ENCODE data around the gene OCEL1. TPM values are rescaled to one million over a fixed set of nuclear protein-coding genes. Genes with fewer than 3 reads are reported as not detected.

OCEL1 gene
- total RNA-seq, 2 experiments from 2014 or later: 17.6 to 17.9 TPM

DNA sequence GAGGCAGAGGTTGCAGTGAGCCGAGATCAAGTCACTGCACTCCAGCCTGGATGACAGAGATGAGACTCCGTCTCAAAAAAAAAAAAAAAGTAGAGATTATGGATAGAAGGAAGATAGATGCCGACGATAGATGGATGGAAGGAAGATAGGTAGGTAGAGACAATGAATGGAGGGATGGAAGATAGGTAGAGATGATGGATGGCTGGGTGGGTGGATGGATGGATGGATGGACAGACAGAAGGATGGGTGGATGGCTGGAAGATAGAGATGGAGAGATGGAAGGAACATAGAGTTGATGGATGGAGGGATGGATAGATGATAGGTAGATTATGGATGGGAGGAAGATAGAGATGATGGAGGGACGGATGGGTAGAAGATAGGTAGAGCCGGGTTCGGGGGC lies 29.4 kb upstream of the OCEL1 start:
- Mint-ChIP-seq H3K27ac (no peak overlapping the region), H3K36me3 (peaks cover 35% of the 10 kb centered on the region)

DNA sequence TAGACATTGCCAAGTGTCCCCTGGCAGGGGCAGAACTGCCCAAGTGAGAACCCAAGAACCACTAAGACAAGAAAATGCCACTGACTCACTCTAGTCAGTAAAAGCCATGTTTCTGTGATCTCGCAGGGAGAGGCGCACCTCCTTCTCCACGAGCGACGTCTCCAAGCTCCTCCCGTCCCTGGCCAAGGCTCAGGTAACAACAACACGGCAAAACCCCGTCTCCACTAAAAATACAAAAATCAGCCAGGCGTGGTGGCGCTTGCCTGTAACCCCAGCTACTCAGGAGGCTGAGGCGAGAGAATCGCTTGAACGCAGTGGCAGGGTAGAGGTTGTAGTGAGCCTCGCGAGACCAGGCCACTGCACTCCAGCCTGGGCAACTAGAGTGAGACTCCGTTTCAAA lies 28.4 kb upstream of the OCEL1 start:
- no peak for DNase-seq
- POLR2A ChIA-PET: no interaction called here
- Mint-ChIP-seq H3K27ac (no peak overlapping the region), H3K4me3 (no peak overlapping the region), H3K27me3 (no peaks in the 10 kb centered on the region), H3K36me3 (peaks cover 46% of the 10 kb centered on the region), H3K9me3 (no peaks in the 10 kb centered on the region), H3K4me1 (ENCODE audit: low read depth) (no peaks in the 10 kb centered on the region)
- intact Hi-C loops (cut with micrococcal nuclease): no loop called here
- CTCF ChIA-PET: no interaction called here

More for the DNA sequence above, 29.4 kb upstream of the OCEL1 start:
- no peak for DNase-seq
- no peak overlapping the region for H3K4me3 Mint-ChIP-seq
- H3K27me3 Mint-ChIP-seq: no peaks in the 10 kb centered on the region
- H3K4me1 Mint-ChIP-seq (ENCODE audit: low read depth): no peaks in the 10 kb centered on the region
- no peaks in the 10 kb centered on the region for H3K9me3 Mint-ChIP-seq
- ChIA-PET CTCF (no interaction called here), POLR2A (no interaction called here)
- intact Hi-C loops (cut with micrococcal nuclease): no loop called here

DNA sequence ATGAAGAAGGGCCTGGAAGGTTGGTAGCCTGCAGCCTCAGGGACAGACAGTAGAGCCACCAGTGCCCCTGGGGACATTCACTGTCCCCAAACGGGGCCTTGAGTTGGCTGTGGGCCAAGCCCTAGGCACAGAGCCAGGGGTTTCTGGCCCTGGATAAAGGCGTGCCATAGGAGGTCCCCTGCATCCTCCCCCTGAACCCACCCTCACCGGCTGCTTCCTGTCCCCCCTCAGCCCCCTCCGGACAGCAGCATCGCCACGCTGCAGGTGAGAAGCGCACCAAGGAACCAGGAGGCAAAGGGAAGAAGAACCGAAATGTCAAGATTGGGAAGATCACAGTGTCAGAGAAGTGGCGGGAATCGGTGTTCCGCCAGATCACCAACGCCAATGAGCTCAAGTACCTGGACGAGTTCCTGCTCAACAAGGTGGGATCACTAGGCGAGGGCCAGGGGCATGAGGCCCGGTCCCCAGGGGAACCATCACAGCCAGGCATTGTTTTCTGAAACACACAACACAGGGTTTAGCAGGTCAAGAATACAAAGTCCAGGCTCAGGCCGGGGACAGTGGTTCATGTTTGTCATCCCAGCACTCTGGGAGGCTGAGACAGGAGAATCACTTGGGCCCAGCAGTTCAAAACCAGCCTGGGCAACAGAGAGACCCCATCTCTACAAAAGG lies 25.5 kb upstream of the OCEL1 start:
- H3K36me3 Mint-ChIP-seq: peaks cover 50% of the 10 kb centered on the region

DNA sequence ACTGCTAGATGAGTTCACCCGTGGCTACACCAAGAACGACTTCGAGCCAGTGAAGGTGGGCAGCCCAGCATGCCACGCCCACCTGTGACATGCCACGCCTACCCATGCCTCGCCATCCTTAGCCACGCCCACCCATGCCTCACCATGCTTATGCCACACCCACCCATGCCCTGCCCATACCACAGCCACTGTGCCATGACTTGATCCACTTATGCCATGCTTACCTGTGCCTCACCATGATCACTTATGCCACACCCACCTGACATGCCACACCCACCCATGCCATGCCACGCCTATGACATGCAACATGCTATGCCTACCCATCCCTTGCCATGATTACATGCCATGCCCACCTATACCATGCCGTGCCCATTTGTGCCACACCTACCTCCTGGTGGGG lies 23.8 kb upstream of the OCEL1 start:
- Mint-ChIP-seq H3K4me3 (no peak overlapping the region), H3K4me1 (ENCODE audit: low read depth) (no peaks in the 10 kb centered on the region), H3K27me3 (no peaks in the 10 kb centered on the region), H3K9me3 (no peaks in the 10 kb centered on the region), H3K36me3 (peaks cover 45% of the 10 kb centered on the region), H3K27ac (no peak overlapping the region)
- intact Hi-C loops (cut with micrococcal nuclease): no loop called here
- CTCF ChIA-PET: no interaction called here
- DNase-seq: peak; percentile 50
- POLR2A ChIA-PET: no interaction called here

More for the DNA sequence above, 25.5 kb upstream of the OCEL1 start:
- H3K9me3 Mint-ChIP-seq: no peaks in the 10 kb centered on the region
- no peaks in the 10 kb centered on the region for H3K27me3 Mint-ChIP-seq
- ChIA-PET POLR2A (no interaction called here), CTCF (no interaction called here)
- intact Hi-C loops (cut with micrococcal nuclease): no loop called here
- no peaks in the 10 kb centered on the region for H3K4me1 Mint-ChIP-seq (ENCODE audit: low read depth)
- no peak overlapping the region for H3K4me3 Mint-ChIP-seq
- no peak overlapping the region for H3K27ac Mint-ChIP-seq
- no peak for DNase-seq

DNA sequence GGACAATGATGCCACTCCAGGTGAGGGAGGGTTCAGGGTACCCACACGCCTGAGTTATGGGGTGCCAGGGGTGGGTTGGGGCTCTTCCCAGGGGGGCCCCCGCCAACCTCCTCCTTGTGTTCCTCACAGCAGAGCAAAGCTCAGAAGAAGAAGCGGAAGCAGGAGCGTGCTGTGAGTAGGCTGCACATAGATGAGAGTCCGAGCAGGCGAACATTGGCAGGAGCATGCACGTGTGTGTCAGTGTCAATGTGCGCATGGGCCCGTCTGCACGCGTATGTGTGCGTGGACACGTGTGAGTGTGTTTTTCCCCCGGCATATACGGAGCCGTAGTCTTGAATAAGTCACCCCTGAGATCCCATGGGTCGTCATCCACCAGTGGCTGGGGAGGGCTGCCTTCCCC lies 23.3 kb upstream of the OCEL1 start:
- Mint-ChIP-seq H3K4me1 (ENCODE audit: low read depth) (no peaks in the 10 kb centered on the region), H3K27ac (no peak overlapping the region), H3K36me3 (peaks cover 43% of the 10 kb centered on the region), H3K4me3 (no peak overlapping the region), H3K9me3 (no peaks in the 10 kb centered on the region), H3K27me3 (no peaks in the 10 kb centered on the region)
- ChIA-PET POLR2A (no interaction called here), CTCF (no interaction called here)
- no peak for DNase-seq
- intact Hi-C loops (cut with micrococcal nuclease): no loop called here

DNA sequence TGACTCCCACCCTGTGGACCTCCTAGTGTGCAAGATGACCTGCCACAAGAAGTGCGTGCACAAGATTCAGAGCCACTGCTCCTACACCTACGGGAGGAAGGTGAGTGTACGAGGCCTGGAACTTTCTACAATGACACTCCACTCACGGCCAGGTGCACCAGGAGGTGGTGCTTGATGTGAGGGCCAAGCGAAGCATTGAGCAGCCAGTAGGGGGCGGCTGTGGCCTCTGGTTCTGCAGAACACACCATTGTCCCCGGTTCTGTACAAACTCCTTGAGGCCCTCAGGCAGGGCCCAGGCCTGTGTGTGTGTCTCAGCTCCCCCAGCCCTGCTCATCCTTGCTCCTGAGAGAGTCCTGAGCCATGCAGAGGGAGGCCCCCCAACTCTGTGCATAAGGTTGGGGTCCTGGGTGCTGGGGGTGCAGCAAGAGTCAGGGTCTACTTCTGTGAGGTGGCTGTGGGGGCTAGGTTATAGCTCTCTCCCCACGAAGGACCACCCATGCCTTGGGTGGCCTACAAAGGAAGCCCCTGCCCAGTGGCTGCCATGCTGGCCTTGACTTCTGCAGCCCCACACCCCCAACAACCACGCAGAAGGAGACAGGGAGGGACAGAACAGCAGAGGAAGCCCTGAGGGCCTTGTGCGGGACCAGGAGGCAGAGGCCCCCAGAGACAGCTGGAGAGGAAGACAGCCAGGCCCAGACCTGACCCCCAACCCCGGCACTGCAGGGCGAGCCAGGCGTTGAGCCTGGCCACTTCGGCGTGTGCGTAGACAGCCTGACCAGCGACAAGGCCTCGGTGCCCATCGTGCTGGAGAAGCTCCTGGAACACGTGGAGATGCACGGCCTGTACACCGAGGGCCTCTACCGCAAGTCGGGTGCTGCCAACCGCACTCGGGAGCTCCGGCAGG lies 20.5 kb upstream of the OCEL1 start:
- CTCF ChIA-PET: interaction anchor here (0.9 to 1.8 kb wide), 7 partner anchors 9 to 77 kb away, joined by 3 to 6 read pairs (median 3); partner anchors contain the start of genes BABAM1 and USE1
- intact Hi-C loops (cut with micrococcal nuclease): loop anchor here (1.0 kb wide), 1 partner anchor 77 kb away; no protein-coding TSS in a partner anchor
- POLR2A ChIA-PET: no interaction called here
- H3K27ac Mint-ChIP-seq: no peak overlapping the region
- no peaks in the 10 kb centered on the region for H3K9me3 Mint-ChIP-seq
- peak; percentile 69 for DNase-seq
- H3K4me1 Mint-ChIP-seq (ENCODE audit: low read depth): peaks cover 8% of the 10 kb centered on the region
- H3K27me3 Mint-ChIP-seq: no peaks in the 10 kb centered on the region
- H3K4me3 Mint-ChIP-seq: no peak overlapping the region
- peaks cover 37% of the 10 kb centered on the region for H3K36me3 Mint-ChIP-seq

DNA sequence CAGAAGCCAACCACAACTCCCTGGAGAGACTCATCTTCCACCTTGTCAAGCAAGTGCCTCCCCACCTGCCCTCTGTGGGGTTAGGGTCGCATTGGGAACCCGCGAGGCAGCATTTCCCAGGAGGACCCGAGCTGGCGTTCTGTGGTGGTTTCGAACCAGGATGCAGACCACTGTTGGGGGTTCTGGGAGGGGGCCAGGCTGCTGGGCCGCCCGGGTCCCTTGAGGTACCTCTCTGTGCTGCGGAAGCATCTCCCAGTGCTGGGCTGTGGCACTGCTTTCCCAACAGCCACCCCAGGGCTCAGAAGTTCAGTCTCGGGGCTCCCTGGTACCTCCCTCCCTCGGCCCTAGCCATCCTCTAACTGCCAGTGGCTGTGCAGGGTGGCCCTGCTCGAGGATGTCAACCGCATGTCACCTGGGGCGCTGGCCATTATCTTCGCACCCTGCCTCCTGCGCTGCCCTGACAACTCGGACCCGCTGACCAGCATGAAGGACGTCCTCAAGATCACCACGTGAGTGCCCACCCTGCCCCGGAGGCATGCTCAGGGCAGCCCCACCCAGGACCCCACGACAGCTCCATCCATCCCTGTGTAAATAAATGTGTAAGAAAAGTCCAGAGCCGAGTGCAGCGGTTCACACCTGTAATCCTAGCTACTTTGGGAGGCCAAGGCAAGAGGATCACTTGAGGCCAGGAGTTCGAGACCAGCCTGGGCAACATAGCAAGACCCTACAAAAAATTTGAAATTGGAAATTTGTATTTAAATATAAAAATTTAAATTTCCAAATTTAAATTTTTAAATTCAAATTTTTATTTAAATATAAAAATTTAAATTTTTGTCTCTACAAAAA lies 19.1 kb upstream of the OCEL1 start:
- no peak overlapping the region for H3K4me3 Mint-ChIP-seq
- H3K27me3 Mint-ChIP-seq: no peaks in the 10 kb centered on the region
- no peak overlapping the region for H3K27ac Mint-ChIP-seq
- intact Hi-C loops (cut with micrococcal nuclease): no loop called here
- CTCF ChIA-PET: interaction anchor here (0.8 to 1.8 kb wide), 3 partner anchors 17 to 75 kb away, joined by 3 to 6 read pairs (median 3); no protein-coding TSS in a partner anchor
- peaks cover 24% of the 10 kb centered on the region for H3K36me3 Mint-ChIP-seq
- POLR2A ChIA-PET: no interaction called here
- H3K4me1 Mint-ChIP-seq (ENCODE audit: low read depth): peaks cover 8% of the 10 kb centered on the region
- no peaks in the 10 kb centered on the region for H3K9me3 Mint-ChIP-seq
- DNase-seq: no peak

DNA sequence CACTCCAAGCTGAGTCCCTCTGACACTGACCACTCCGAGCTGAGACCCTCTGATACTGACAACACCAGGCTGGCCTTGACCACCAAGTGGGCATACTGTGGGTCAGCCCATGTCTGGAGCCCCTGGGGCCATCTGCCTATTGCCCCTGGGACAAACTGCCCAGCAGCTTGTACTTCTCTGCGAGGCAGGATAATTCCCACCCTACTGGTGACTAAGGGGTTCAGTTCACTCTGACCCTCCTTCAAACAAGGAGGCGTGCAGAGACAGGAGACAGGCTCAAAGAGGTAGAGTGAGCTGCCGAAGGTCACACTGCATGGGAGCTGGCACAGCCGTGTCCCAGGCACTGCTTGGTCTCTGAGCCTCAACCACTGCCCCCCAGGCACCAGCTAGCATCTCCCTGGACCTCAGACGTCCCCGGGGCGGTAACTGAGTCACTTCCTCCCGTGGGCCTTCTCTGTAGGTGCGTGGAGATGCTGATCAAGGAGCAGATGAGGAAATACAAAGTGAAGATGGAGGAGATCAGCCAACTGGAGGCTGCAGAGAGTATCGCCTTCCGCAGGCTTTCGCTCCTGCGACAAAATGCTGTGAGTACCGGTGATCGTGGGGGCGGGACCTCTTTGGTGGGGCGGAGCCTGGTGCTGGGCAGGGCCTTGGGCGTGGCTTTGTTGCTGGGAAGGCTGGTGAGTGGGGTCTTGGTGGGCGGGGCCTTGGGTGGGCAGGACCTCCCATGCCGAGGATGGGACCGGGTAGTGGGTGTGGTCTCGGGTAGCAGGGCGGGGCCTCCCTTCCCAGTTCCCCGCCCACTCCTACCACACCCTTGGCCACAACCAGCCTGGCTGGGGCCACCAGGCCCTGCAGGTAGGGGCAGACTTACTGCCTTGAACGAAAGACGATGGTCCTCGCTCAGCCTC lies 16.6 kb upstream of the OCEL1 start:
- CTCF ChIA-PET: interaction anchor here (0.7 kb wide), 1 partner anchor 1115 kb away, joined by 3 read pairs; no protein-coding TSS in a partner anchor
- Mint-ChIP-seq H3K27me3 (no peaks in the 10 kb centered on the region), H3K4me1 (ENCODE audit: low read depth) (peaks cover 9% of the 10 kb centered on the region), H3K9me3 (no peaks in the 10 kb centered on the region), H3K4me3 (no peak overlapping the region), H3K36me3 (peaks cover 20% of the 10 kb centered on the region), H3K27ac (peak overlapping the region; percentile 66)
- POLR2A ChIA-PET: no interaction called here
- intact Hi-C loops (cut with micrococcal nuclease): no loop called here
- DNase-seq: peak; percentile 67

DNA sequence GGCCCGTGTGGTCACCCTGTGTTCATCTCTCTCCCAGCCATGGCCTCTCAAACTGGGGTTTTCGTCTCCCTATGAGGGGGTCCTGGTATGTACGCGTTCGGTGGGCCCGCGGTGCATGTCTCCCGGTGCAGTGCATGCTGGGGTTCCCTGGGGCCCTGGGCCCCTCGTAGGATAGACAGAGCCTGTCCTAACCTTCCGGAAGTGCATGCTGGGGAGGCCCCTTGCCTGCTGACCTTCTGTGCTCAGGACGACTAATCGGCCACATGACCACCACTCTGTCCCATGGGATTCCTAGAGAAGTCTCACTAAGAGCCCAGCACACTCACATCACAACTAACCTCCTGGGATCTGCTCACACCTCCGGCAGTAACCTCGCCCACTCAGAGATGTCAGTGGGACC lies 15.7 kb upstream of the OCEL1 start:
- no peak for DNase-seq
- intact Hi-C loops (cut with micrococcal nuclease): no loop called here
- Mint-ChIP-seq H3K27me3 (no peaks in the 10 kb centered on the region), H3K36me3 (peaks cover 20% of the 10 kb centered on the region), H3K4me3 (no peak overlapping the region), H3K9me3 (no peaks in the 10 kb centered on the region), H3K4me1 (ENCODE audit: low read depth) (peaks cover 16% of the 10 kb centered on the region), H3K27ac (no peak overlapping the region)
- ChIA-PET CTCF (no interaction called here), POLR2A (no interaction called here)

DNA sequence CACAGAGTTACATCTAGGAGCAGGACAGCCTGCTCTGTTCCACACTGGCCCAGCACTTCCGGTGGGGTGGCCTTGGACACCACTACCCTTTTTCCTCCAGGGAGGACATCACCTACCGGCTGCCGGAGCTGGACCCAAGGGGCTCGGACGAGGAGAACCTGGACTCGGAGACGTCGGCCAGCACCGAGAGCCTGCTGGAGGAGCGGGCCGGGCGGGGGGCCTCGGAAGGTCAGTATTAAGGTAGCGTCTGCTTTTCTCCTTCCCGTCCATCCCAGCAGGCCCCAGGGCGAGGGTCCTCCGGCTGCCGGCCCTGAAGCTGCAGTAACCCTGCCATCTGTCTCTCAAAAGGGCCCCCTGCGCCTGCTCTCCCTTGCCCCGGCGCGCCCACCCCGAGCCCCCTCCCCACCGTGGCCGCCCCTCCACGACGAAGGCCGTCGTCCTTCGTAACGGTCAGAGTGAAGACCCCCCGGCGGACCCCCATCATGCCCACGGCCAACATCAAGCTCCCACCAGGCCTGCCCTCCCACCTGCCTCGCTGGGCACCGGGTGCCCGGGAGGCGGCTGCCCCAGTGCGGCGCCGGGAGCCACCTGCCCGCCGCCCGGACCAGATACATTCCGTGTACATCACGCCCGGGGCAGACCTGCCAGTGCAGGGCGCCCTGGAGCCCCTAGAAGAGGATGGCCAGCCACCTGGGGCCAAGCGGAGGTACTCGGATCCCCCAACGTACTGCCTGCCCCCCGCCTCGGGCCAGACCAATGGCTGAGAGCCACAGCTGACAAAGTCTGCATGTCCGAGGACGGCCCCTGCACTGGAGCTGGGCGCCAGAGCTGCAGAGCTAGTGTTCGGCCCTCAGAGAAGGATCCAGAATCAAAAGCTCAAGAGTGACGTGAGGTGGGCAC lies 14.2 kb upstream of the OCEL1 start:
- Mint-ChIP-seq H3K27me3 (no peaks in the 10 kb centered on the region), H3K27ac (no peak overlapping the region), H3K9me3 (no peaks in the 10 kb centered on the region), H3K4me3 (no peak overlapping the region), H3K4me1 (ENCODE audit: low read depth) (peaks cover 22% of the 10 kb centered on the region), H3K36me3 (peaks cover 20% of the 10 kb centered on the region)
- ChIA-PET POLR2A (no interaction called here), CTCF (no interaction called here)
- no peak for DNase-seq
- intact Hi-C loops (cut with micrococcal nuclease): no loop called here

DNA sequence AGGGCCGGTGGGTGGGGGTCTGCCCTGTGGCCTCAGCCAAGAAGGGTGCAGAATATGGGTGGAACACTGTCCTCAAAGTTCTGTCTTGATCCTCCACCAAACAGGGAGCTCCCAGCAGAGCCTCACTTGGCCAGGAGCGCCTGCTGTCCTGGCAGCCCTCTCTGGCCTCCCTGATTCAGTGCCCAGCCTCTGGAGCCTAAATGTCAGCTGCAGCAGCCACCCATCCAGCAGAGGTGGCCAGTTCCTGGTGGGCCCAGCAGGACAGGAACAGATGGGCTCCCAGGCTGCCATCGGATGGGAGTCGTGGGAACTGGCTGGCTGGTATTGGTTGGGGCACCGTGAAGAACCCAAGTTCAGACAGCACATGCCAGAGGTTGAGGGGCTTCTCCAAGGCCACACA lies 12.7 kb upstream of the OCEL1 start:
- peaks cover 22% of the 10 kb centered on the region for H3K4me1 Mint-ChIP-seq (ENCODE audit: low read depth)
- H3K9me3 Mint-ChIP-seq: no peaks in the 10 kb centered on the region
- CTCF ChIA-PET: no interaction called here
- no peaks in the 10 kb centered on the region for H3K27me3 Mint-ChIP-seq
- no peak overlapping the region for H3K27ac Mint-ChIP-seq
- no peak overlapping the region for H3K4me3 Mint-ChIP-seq
- DNase-seq: no peak
- intact Hi-C loops (cut with micrococcal nuclease): no loop called here
- POLR2A ChIA-PET: interaction anchor here (0.6 to 3.3 kb wide), 2 partner anchors 13 to 66 kb away, joined by 3 to 25 read pairs; partner anchors contain the start of gene OCEL1
- peaks cover 29% of the 10 kb centered on the region for H3K36me3 Mint-ChIP-seq
